ENCODE results near the gene TPBG.

DNA sequence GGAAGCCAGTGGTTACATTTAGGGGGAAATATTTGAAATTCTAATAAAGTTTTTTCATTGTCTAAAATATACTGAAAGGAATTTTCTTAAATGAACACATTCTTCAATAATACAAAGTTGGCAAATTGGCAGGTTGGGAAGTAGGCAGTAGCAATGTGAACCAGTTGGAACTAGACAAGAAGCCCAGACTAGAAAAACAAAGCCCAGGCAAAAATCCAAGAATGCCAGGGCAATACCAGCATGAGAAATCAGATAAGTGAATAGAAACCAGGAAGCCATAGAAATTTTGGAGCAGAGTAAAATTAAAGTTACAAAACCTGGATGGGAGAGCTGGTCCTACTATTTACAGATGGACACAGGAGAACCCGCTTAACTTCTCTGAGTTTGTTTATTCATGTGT is 52.2 kb downstream of the TPBG start:
- TF ChIP-seq POLR2A (IDR thresholded peaks at IDR 0.05; ENCODE audit: low read depth, low read length): no peak
- TF ChIP-seq, protein P1, sequence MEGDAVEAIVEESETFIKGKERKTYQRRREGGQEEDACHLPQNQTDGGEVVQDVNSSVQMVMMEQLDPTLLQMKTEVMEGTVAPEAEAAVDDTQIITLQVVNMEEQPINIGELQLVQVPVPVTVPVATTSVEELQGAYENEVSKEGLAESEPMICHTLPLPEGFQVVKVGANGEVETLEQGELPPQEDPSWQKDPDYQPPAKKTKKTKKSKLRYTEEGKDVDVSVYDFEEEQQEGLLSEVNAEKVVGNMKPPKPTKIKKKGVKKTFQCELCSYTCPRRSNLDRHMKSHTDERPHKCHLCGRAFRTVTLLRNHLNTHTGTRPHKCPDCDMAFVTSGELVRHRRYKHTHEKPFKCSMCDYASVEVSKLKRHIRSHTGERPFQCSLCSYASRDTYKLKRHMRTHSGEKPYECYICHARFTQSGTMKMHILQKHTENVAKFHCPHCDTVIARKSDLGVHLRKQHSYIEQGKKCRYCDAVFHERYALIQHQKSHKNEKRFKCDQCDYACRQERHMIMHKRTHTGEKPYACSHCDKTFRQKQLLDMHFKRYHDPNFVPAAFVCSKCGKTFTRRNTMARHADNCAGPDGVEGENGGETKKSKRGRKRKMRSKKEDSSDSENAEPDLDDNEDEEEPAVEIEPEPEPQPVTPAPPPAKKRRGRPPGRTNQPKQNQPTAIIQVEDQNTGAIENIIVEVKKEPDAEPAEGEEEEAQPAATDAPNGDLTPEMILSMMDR (conservative IDR thresholded peaks at IDR 0.05; ENCODE audit: low read depth, low read length): no peak
